ENCODE results near the gene SF3A1. TPM values are rescaled to one million over a fixed set of nuclear protein-coding genes. Genes with fewer than 3 reads are reported as not detected.

The SF3A1 gene
- total and polyA plus RNA-seq, 2 of the 13 experiments (the other 11 are each of a cell fraction or from before 2014, with no cell fraction given) = 10.0 to 22.0 TPM

DNA sequence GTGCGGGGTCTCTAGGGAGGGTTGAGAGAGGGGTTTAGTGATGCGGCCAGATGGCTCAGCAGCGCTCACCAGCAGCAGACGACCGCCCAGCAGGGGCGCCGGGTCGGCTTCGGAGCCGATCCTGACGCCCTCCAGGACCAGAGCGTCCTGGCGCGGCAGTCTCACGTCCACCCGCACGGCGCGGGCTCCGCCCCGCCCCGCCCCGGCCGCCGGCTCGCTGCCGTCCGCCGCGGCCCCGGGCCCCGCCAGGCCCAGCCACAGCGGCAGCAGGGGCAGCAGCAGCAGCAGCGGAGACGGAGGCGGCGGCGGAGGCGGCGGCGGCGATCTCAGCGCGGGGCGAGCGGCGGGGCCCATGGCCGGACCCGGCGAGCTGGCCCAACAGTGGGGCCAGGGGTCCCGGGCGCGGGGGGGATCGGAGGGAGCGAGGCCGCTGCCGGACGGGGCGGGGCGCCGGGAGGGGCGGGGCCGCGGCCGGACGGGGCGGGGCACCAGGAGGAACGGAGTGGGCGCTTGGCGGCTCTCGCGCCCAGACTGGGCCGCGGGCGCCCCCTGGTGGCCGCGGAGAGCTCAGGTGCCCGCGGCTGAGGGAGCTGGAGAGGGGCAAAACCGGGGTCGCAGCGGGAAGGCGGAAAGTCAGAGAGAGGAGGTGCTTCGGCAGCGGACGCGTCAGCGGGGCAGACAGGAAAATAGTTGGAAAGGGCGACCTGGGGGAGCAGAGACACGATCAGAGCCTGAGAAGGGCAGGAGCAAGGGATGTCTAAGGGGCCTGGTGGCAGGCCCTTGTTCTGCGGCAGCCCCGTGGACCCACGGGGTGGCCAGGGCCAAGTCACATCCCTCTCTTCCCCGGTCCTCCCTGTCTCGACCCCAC is 30.5 kb upstream of the SF3A1 start, which contains the start of gene RNF215 (continued):
- TF ChIP-seq ZNF781 (CRISPR knock-in tag; IDR thresholded peaks at IDR 0.05; ENCODE audit: borderline replicate concordance, not compliant biosample characterization) = no peak
- no peak for TF ChIP-seq ZNF678 (CRISPR knock-in tag; IDR thresholded peaks at IDR 0.05)
- TF ChIP-seq, protein P1, sequence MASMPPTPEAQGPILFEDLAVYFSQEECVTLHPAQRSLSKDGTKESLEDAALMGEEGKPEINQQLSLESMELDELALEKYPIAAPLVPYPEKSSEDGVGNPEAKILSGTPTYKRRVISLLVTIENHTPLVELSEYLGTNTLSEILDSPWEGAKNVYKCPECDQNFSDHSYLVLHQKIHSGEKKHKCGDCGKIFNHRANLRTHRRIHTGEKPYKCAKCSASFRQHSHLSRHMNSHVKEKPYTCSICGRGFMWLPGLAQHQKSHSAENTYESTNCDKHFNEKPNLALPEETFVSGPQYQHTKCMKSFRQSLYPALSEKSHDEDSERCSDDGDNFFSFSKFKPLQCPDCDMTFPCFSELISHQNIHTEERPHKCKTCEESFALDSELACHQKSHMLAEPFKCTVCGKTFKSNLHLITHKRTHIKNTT (CRISPR knock-in tag; IDR thresholded peaks at IDR 0.05) = no peak
- 0 out of 2 replicates have a peak, but pooled peaks have one; percentile 17 for TF ChIP-seq KAT8 (CRISPR knock-in tag; IDR thresholded peaks at IDR 0.05)
- TF ChIP-seq ZNF614 (CRISPR knock-in tag; IDR thresholded peaks at IDR 0.05; ENCODE audit: borderline replicate concordance) = no peak
- TF ChIP-seq REPIN1 (CRISPR knock-in tag; IDR thresholded peaks at IDR 0.05; ENCODE audit: borderline replicate concordance, low read depth) = no peak
- no peak for TF ChIP-seq TBL1XR1 (IDR thresholded peaks at IDR 0.05; ENCODE audit: borderline replicate concordance, low read length, partially characterized antibody)
- no peak for TF ChIP-seq NR2F2 (IDR thresholded peaks at IDR 0.05; ENCODE audit: borderline replicate concordance, low read depth)
- no peak for TF ChIP-seq SMARCE1 (IDR thresholded peaks at IDR 0.05; ENCODE audit: borderline replicate concordance)
- TF ChIP-seq MAZ (IDR thresholded peaks at IDR 0.05; ENCODE audit: borderline replicate concordance, low read depth, low read length) = peak; percentile 58; the same call in 1 of the 2 replicates
- TF ChIP-seq MAZ (CRISPR knock-in tag; IDR thresholded peaks at IDR 0.05; ENCODE audit: low read depth) = 0 out of 2 replicates have a peak, but pooled peaks have one; percentile 32
- TF ChIP-seq, protein P2, sequence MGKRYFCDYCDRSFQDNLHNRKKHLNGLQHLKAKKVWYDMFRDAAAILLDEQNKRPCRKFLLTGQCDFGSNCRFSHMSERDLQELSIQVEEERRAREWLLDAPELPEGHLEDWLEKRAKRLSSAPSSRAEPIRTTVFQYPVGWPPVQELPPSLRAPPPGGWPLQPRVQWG (CRISPR knock-in tag; IDR thresholded peaks at IDR 0.05; ENCODE audit: borderline replicate concordance, low read depth) = no peak
- TF ChIP-seq XRCC5 (optimal IDR thresholded peaks at IDR 0.05; ENCODE audit: low read length) = peak; percentile 23
- no peak for TF ChIP-seq FOXC1 (CRISPR knock-in tag; IDR thresholded peaks at IDR 0.05; ENCODE audit: borderline replicate concordance)
- TF ChIP-seq, protein P3, sequence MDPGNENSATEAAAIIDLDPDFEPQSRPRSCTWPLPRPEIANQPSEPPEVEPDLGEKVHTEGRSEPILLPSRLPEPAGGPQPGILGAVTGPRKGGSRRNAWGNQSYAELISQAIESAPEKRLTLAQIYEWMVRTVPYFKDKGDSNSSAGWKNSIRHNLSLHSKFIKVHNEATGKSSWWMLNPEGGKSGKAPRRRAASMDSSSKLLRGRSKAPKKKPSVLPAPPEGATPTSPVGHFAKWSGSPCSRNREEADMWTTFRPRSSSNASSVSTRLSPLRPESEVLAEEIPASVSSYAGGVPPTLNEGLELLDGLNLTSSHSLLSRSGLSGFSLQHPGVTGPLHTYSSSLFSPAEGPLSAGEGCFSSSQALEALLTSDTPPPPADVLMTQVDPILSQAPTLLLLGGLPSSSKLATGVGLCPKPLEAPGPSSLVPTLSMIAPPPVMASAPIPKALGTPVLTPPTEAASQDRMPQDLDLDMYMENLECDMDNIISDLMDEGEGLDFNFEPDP (CRISPR knock-in tag; conservative IDR thresholded peaks at IDR 0.05) = no peak
- no peak for TF ChIP-seq KLF11 (CRISPR knock-in tag; IDR thresholded peaks at IDR 0.05)
- TF ChIP-seq NCOA5 (CRISPR knock-in tag; IDR thresholded peaks at IDR 0.05) = no peak
- TF ChIP-seq, protein P4, sequence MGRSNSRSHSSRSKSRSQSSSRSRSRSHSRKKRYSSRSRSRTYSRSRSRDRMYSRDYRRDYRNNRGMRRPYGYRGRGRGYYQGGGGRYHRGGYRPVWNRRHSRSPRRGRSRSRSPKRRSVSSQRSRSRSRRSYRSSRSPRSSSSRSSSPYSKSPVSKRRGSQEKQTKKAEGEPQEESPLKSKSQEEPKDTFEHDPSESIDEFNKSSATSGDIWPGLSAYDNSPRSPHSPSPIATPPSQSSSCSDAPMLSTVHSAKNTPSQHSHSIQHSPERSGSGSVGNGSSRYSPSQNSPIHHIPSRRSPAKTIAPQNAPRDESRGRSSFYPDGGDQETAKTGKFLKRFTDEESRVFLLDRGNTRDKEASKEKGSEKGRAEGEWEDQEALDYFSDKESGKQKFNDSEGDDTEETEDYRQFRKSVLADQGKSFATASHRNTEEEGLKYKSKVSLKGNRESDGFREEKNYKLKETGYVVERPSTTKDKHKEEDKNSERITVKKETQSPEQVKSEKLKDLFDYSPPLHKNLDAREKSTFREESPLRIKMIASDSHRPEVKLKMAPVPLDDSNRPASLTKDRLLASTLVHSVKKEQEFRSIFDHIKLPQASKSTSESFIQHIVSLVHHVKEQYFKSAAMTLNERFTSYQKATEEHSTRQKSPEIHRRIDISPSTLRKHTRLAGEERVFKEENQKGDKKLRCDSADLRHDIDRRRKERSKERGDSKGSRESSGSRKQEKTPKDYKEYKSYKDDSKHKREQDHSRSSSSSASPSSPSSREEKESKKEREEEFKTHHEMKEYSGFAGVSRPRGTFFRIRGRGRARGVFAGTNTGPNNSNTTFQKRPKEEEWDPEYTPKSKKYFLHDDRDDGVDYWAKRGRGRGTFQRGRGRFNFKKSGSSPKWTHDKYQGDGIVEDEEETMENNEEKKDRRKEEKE (IDR thresholded peaks at IDR 0.05) = no peak
- TF ChIP-seq RFX5 (IDR thresholded peaks at IDR 0.05; ENCODE audit: low read depth, low read length) = no peak
- no peak for TF ChIP-seq IKZF4 (CRISPR knock-in tag; IDR thresholded peaks at IDR 0.05; ENCODE audit: borderline replicate concordance, low read depth, not compliant biosample characterization)
- no peak for TF ChIP-seq HMG20B (CRISPR knock-in tag; conservative IDR thresholded peaks at IDR 0.05)
- TF ChIP-seq, protein P5, sequence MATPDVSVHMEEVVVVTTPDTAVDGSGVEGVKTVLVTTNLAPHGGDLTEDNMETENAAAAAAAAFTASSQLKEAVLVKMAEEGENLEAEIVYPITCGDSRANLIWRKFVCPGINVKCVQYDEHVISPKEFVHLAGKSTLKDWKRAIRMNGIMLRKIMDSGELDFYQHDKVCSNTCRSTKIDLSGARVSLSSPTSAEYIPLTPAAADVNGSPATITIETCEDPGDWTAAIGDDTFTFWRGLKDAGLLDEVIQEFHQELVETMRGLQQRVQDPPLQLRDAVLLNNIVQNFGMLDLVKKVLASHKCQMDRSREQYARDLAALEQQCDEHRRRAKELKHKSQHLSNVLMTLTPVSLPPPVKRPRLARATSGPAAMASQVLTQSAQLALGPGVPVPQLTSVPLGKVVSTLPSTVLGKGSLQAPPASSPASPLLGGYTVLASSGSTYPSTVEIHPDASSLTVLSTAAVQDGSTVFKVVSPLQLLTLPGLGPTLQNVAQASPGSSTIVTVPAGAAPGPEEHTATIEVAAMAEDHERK (CRISPR knock-in tag; IDR thresholded peaks at IDR 0.05; ENCODE audit: low read depth) = no peak
